A204.1 (cell line): ENCODE results near the gene SERPINB6.
"Not testable (repeated sequence)": the region's sequence is repeated elsewhere in the genome, so short reads cannot be mapped to it uniquely, and the experiment has no call there.

ENCODE experiments used
- FAIRE-seq: peaks from 2 replicates; lab custom pipeline; 2012; peaks lifted over from hg19 to GRCh38; lab: Jason Lieb, UNC

SERPINB6 gene

DNA sequence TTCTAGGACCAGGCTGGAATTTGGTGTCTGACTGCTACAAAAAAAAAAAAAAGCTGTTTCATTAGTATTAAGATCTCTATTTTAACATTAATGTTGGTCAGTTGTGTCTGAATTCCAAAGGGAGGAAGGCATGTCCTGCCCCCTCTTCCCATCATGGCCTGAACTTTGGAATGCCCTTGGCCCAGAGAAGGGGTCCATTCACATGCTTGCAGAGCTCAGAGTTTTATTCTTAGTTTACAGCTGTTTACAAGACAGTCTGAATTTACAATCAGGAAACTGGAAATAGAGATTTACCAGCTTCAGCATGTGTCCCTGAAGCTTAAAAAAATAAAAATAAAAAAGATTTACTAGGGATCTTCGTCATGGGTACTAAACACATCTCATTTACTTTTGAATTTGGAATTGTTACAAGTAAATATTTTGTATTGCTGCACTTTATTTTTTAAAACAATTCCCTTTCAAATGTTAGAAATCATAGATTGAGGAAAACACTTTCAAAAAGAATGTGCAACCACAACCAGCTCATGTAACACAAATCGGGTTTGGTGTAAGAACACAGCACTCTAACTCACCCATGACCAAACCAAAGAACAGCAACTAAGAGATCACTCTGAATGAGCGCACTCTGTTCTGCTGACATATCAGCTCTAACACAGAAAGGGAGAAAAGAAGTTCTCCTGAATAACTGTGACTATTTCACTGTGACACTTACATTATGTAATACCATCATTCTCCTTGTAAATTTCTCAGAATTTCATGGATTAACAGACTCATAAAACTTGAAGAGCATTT lies 6.6 kb upstream of the SERPINB6 start:
- FAIRE-seq, result no peak

DNA sequence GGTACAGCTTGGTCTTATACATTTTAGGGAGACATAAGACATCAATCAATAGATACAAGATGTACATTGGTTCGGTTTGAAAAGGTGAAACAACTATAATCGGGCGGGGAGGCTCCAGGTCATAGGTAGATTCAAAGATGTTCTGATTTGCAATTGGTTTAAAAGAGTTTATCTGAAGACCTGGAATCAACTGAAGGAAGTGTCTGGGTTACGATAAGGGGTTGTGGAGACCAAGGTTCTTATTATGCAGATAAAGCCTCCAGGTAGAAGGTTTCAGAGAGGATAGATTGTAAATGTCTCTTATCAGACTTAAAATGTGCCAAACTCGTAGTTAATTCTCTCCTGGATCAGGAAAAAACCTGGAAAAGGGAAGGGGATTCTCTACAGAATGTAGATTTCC lies 5.9 kb upstream of the SERPINB6 start:
- no peak for FAIRE-seq

DNA sequence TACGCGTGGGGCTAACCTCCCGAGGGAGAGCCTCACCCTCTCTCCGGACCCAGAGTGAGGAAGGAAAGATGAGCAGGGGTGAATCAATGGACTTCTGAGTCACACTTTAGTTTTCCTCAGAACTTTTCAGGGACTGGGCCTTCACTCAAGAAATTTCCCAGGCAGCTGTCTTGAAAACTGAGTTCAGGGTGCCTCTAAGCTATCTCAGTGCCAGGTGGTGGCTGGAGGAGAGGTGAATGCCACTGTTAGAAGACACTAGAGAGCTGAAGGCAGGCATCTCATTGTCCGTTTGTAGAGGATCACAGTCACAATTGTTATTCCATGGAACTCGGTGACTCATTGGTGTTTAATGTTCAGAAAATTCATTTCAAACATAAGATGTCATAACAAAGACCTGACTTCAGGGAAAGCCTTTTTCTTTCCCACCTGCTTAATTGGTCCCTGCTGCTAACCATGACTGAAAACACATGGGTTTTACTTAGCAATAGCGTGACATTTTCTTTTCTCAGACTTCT lies 5.3 kb upstream of the SERPINB6 start:
- no peak for FAIRE-seq

DNA sequence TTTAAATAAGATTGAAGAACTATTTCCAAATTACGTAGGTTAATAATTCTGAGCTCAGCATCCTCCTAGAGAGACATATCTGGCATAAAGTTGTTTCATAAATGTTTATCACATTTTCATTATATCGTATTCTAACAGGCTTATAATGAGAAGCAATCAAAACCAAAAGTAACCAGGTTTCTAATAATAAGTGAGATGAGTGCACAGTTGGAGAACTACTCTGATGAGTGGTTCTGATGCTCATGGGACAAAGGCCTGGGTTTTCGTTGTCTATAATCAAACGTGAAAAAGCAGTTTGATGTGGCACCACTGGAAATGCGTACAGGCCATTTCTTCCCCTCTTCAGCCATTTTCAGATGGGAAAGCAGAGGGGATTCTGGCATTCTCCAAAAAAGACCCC lies 4.7 kb upstream of the SERPINB6 start:
- no peak for FAIRE-seq

DNA sequence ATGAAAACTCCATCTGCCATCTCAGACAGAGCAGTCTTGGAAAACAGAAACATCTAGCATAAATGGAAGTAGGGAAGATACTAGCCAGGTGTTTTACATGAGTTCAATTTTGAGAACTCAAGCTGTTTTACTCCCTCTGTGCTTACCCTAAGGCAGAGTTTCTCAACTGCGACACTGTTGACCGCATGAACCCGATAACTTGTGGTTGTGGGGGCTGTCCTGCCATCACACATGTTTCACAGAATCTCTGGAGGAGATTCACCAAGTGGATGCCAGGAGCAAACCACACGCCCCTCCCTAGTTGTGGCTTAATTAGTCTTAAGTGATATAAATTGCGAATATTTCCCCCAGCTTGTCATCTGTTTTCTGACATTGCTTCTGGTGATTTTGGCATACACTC lies 2.3 kb upstream of the SERPINB6 start:
- FAIRE-seq, result no peak

DNA sequence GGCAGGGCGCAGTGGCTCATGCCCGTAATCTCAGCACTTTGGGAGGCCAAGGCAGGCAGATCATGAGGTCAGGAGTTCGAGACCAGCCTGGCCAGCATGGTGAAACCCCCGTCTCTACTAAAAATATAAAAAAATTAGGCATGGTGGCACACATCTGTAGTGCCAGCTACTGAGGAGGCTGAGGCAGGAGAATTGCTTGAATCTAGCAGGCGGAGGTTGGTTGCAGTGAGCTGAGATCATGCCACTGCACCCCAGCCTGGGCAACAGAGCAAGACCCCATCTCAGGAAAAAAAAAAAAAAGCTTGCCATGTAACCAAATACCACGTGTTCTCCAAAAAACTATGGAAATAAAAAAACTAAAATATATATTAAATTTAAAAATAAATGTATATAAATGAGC lies 1.8 kb upstream of the SERPINB6 start:
- FAIRE-seq, result not testable (repeated sequence)

DNA sequence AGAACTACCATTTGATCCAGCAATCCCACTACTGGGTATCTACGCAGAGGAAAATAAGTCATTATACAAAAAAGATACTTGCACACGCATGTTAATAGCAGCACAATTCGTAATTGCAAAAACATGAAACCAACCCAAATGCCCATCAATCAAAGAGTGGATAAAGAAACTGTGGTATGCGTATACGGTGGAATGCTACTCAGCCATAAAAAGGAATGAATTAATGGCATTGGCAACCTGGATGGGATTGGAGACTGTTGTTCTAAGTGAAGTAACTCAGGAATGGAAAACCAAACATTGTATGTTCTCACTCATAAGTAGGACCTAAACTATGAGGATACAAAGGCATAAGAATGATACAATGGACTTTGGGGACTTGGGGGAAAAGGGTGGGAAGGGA lies 1.3 kb upstream of the SERPINB6 start:
- not testable (repeated sequence) for FAIRE-seq

DNA sequence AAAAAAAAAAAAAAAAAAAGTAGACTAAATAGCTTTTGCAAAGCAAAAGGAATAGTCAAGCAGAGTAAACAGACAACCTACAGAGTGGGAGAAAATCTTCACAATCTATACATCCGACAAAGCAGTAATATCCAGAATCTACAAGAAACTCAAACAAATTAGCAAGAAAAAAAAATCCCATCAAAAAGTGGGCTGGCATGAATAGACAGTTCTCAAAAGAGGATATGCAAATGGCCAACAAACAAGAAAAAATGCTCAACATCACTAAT lies 786 bp upstream of the SERPINB6 start:
- FAIRE-seq, result not testable (repeated sequence)

DNA sequence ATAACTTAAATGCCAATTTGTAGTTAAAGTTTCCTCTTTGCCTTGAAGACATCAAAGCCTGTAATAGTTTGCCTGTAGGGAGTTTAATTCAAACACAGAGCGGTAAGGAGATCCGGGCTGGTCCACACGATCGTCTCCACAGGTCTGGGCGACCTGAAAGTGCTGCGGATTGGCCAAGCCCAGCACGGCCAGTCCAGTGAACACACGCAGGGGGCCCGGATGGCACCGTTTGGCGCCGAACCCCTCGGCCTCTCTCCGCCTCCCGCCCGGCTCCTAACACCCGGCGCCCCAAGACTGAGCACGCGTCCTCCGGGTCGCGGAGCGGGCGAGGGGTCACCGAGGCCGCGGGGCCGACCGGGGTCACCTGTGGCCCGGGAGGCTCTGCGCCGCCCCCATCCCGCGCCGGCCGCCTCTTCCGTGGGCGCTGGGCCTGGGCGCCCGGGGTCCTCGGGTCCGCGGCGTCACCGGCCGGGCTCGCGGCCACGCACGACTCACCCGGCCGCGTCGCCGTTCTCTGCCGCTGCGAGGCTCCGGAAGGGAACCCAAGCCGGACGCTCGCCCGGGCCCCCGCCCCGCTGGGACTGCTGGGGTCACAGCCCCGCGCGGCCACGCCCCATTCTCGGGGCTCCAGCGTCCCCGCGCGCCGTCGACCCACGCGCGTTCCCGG lies 481 bp downstream of the SERPINB6 start:
- no peak for FAIRE-seq

DNA sequence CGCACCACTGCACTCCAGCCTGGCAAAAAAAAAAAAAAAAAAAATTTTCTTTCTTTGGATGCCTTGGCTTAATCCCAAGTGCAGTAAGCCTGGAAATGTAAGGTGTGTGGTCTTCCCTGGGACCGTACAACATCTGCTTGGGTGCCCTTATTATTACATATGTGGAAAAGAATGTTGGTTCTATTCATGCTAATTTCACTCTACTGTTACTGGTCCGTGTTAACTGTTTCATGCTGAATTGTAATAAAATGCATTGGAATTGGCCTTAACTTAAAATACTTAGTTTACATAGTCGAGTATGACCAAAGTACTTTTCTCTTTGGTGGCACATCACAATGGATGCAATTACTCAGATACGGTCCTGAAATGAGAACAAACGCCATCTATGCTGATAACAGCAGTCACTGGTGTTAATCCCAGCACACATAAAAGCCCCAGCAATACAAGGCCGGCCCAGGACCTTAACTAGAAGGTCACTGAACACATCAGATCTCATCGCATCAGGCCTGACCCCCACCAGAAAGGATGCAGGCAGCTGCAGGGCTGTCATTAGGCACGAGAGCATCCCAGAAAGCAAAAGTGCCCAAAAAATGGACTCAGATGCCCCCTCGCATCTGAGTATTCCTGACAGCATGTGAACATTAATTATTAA lies 1.2 kb downstream of the SERPINB6 start:
- FAIRE-seq, result no peak

DNA sequence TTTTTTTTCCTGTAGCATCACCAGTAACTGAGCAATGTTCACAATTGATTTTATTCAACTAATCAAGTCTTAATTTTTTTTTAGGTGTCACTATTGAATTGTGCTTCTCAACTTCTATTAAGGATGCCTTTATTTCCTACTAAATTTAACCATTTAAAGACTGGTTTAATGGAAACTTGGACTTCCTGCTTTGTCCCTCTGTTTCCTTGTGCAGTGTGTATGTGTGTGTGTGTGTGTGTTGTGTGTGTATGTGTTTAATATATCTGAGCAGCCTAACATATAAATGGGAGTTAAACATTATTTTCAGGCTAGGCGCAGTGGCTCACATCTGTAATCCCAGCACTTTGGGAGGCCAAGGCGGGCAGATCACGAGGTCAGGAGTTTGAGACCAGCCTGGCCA lies 1.8 kb downstream of the SERPINB6 start:
- FAIRE-seq, result no peak

DNA sequence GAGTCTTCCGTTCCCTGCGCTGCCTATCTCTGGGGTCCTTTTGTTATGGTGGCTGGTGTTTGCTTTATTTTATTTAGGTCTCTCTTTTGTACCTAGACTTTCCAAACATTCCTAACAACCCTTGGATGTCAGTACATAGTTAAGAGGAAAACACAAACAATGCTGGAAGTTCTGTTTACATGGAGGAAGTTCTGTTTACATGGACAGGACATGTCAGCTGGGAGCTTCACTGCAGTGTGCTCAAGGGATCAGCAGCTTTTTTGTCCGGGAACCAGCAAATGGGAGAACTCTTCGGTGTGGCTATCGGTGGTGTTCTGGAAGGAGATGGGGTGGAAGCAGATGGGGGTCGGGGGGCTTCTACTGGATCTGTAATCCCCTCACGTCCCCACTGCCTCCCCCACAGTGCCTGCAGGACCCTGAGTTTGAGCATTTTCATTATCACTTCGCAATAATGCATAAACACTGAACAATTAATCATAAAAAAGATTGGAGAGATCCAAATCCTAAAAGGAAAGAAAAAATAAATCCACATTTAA lies 2.7 kb downstream of the SERPINB6 start:
- no peak for FAIRE-seq

DNA sequence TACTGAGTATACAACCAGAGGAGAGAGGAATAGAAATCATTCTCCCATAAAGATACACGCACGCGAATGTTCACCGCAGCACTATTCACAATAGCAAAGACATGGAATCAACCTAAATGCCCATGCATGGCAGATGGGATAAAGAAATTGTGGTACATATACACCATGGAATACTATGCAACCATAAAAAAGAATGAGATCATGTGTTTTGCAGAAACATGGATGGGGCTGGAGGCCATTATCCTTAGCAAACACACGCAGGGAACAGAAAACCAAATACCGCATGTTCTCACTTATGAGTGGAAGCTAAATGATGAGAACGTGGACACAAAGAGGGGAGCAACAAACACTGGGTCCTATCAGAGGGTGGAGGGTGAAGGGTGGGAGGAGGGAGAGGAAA lies 3.4 kb downstream of the SERPINB6 start:
- no peak for FAIRE-seq

DNA sequence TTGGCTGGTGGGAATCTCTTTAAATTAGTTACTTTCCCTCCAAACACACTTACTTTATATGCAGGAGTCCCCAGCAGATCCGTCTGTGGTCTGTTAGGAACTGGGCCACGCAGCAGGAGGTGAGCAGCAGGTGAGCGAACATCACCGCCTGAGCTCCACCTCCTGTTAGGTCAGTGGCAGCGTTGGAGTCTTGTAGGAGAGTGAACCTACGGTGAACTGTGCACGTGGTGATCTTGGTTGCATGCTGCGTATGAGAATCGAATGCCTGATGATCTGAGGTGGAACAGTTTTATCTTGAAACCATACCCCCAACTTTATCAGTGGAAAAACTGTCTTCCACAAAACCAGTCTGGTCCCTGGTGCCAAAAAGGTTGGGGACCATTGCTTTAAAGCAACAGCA lies 5.0 kb downstream of the SERPINB6 start:
- no peak for FAIRE-seq

DNA sequence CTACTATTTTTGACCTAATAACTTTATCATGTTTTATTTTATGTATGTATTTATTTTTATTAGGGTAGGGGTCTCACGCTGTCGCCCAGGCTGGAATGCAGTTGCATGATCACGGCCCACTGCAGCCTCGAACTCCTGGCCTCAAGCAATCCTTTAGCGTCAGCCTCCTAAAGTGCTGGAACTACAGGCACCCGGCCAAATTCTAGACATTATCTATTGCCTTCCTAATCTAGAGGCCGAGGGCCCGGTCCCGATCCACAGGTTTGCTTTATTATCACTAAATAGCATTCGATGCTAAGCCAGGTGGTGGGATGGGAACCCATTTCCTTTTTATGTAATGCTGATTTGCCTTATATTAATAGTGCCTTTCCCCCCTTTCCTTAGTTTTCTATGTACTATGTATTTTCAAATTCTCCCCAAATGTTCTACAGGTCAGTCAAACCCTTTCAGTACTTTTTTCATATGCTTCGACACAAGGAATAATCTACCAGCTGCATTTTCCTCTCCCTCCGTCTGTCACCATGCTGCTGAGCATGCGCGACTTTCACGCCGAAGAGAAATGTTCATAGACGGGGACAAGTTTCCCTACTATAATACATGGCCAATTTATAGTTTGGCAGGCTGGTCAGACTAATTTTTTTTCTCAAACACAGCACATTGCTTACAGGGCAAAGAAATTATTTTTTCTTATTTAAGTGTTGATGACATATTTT lies 6.4 kb downstream of the SERPINB6 start:
- no peak for FAIRE-seq

DNA sequence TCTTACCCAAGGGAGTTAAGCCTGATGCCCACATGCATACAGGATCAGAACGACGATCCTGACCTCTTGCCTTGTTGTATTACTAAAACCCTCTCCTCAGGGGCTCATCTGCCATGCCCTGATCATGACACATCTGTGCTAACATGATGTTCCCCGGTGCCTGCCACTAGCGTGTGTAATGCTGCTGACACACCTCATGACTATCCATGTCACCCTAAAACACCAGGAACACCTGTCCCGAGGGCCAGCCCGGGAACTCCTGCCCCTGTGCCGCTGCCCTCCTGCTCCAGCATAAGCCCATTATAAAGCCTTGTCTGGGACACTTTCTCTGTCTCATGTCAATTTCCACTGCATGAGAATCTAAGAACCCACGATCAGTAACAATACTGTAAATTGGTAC lies 7.6 kb downstream of the SERPINB6 start:
- no peak for FAIRE-seq

DNA sequence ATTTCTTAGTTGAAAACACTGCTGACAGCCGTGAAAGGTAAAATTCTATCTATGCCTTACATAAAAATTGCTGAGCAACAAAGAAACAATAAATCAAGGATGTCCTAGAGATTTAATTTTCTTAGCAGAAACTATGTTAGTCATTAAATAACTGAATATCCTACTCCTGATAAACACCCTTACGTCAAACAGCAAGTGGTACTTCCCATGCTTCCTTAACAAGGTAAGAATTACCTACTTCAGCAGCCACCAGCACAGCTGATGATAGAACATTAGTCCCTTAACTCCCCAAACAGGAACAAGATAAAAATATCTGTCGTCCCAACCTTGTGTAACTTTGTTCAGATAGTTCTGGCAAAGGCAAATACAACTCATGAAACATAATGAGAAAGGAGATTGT lies 8.7 kb downstream of the SERPINB6 start:
- FAIRE-seq, result no peak

DNA sequence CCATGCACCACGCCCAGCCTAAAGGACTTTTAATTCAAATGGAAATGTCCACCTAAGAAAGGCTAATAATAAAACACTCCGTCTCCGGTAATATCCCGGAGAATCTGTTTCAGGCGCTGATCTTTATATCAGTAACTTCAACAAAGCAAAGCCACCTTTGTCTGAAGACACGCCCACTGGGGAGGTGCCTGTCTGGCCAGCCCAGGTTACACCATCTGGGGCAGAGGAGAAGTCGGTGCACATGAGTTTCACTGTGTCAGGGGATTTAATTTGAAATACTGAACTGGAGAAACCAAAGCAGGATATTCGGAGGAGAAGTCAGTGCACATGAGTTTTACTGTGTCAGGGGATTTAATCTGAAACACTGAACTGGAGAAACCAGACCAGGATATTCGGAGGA lies 9.4 kb downstream of the SERPINB6 start:
- FAIRE-seq, result no peak

DNA sequence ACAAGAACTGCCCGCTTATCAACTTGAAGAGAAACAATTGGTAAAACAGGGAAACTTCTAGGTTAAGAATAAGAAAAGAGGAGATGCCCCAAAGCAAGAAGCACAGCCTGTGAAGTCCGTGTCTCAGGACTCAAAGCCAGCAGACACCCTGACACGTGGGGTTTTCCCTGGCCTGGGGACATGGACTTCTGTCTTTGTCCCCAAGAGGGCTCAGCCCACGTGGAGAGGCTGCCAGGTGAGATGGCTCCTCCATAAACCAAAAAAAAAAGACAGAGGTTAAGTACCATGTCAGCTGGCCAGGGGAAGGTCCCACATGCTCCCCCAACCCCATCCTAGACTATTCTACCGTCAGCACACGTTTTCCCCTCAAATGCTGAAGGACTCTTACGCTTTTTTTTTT lies 9.9 kb downstream of the SERPINB6 start:
- no peak for FAIRE-seq

DNA sequence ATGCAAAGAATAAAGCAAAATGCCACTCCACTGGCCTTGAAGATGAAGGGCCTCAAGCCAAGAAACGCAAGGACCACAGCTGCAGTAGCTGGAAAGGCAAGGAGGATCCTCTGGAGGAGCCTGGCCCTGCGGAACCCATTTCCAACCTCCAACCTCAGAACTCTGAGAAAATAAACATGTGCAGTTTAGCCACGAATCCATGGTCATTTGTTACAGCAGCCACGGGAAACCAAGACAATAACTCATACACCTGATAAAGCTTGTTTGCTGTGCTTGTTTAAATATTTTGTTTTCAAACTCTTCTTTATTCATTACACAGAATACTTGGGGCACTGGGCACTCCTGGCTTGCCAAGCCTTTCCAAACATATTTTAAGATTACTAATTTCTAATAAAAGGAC lies 10.4 kb downstream of the SERPINB6 start:
- no peak for FAIRE-seq

DNA sequence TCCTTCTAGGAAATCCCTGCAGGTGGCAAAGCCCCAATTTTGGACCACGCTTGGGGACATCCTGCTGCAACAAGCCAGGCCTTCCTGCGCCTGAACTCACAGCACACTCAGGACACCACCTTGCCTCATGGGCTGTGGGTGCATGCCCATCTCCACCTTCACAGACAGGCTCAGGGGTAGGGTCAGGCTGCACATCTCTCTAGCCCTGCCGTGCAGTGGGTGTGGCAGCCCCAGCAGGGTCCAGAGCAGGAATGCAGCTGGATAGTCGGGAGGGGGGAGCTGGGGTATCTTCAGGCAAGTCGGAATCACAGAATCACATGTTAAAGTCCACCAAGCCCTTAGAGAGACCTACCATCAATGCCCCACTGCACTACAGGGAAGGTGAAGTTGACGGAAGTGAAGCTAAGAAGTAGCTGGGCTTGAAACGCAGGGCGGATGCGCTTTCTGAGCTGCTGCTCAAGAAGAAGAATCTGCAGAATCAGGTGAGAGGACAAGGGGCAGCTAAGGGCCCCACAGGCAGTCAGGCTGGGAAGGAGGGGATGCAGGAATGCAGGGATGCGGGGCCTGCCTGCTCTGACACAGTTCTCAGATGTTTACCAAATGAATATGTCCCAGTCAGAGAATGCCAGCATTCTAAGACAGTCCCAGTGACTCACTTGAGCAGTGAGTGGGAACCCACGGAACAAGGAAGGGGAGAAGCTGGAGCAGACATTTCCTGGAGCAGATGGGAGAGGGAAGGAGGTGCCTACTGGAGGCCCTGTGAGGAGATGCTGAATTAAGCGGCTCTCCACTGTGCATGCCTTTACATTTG lies 11.3 kb downstream of the SERPINB6 start:
- FAIRE-seq, result no peak

DNA sequence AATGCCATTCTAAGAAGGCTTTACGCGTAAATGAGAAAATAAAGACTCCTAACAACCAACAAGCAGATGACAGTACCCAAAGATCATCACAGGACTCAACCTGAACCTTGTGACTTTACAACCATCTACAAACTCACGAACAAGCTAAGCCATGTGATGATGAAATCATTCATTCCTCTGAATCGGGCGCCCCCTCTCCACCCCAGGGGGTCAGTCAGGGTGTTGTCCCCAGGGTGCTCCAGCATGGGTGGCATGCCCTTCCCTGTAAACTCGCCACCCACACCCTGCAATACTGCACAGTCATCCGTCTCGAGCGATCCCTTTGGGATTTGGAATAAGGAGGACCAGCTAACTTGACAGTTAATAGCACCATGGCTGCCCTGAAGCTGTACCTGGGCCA lies 12.6 kb downstream of the SERPINB6 start:
- no peak for FAIRE-seq
